ENCODE measurements around the gene DEFB119.

GRCh38 chr20:31414381-31414780 lies 24.0 kb upstream of the DEFB119 start:
- TF ChIP-seq MYBL2 (IDR thresholded peaks at IDR 0.05; ENCODE audit: low read depth) (no peak), MYBL2 (CRISPR knock-in tag; IDR thresholded peaks at IDR 0.05; ENCODE audit: borderline replicate concordance) (no peak), PURB (CRISPR knock-in tag; IDR thresholded peaks at IDR 0.05; ENCODE audit: low read depth) (no peak), ZNF778 (CRISPR knock-in tag; IDR thresholded peaks at IDR 0.05) (no peak), EP300 (IDR thresholded peaks at IDR 0.05; ENCODE audit: low read length) (no peak), TEAD4 (IDR thresholded peaks at IDR 0.05; ENCODE audit: low read length) (no peak), TEAD4 (CRISPR knock-in tag; IDR thresholded peaks at IDR 0.05; ENCODE audit: borderline replicate concordance) (no peak), TCF7L2 (IDR thresholded peaks at IDR 0.05; ENCODE audit: low read depth, low read length) (no peak), POLR2A (conservative IDR thresholded peaks at IDR 0.05) (no peak), KAT7 (CRISPR knock-in tag; IDR thresholded peaks at IDR 0.05; ENCODE audit: borderline replicate concordance) (no peak), WHSC1 (IDR thresholded peaks at IDR 0.05; ENCODE audit: low read length) (no peak)
- TF ChIP-seq, protein P1, sequence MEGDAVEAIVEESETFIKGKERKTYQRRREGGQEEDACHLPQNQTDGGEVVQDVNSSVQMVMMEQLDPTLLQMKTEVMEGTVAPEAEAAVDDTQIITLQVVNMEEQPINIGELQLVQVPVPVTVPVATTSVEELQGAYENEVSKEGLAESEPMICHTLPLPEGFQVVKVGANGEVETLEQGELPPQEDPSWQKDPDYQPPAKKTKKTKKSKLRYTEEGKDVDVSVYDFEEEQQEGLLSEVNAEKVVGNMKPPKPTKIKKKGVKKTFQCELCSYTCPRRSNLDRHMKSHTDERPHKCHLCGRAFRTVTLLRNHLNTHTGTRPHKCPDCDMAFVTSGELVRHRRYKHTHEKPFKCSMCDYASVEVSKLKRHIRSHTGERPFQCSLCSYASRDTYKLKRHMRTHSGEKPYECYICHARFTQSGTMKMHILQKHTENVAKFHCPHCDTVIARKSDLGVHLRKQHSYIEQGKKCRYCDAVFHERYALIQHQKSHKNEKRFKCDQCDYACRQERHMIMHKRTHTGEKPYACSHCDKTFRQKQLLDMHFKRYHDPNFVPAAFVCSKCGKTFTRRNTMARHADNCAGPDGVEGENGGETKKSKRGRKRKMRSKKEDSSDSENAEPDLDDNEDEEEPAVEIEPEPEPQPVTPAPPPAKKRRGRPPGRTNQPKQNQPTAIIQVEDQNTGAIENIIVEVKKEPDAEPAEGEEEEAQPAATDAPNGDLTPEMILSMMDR (IDR thresholded peaks at IDR 0.05 in 2 of 3, conservative IDR thresholded peaks at IDR 0.05 in 1 of 3; ENCODE audit: insufficient read depth in 2 of 3, low read depth in 1 of 3, low read length in 3 of 3): no peak
- TF ChIP-seq, protein P2, sequence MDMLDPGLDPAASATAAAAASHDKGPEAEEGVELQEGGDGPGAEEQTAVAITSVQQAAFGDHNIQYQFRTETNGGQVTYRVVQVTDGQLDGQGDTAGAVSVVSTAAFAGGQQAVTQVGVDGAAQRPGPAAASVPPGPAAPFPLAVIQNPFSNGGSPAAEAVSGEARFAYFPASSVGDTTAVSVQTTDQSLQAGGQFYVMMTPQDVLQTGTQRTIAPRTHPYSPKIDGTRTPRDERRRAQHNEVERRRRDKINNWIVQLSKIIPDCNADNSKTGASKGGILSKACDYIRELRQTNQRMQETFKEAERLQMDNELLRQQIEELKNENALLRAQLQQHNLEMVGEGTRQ (CRISPR knock-in tag; IDR thresholded peaks at IDR 0.05): no peak
